IPS-20b (cell line): Measurements from ENCODE around the gene DMAC2L.
A peak's percentile ranks its signal among the peaks of the same experiment; 100 is the strongest.
"Not testable (repeated sequence)": the region's sequence is repeated elsewhere in the genome, so short reads cannot be mapped to it uniquely, and the experiment has no call there.

Experiments
- H3K27ac ChIP-seq: one replicate; pipeline ENCODE4 v1.5.1; 2013; ENCODE audit warnings: low read length
- H3K27me3 ChIP-seq: 2 replicates; pipeline ENCODE4 v1.6.1; 2013; ENCODE audit warnings: mild to moderate bottlenecking, low read length, inconsistent platforms; ENCODE audit not compliant: insufficient read depth
- H3K36me3 ChIP-seq: 2 replicates; pipeline ENCODE4 v1.6.1; 2013; ENCODE audit warnings: low read depth, mild to moderate bottlenecking, inconsistent platforms, low read length, moderate library complexity; ENCODE audit not compliant: insufficient read depth
- H3K4me1 ChIP-seq: 2 replicates; pipeline ENCODE4 v1.6.1; 2013; ENCODE audit warnings: mild to moderate bottlenecking, control low read depth, inconsistent platforms, low read length, moderate library complexity; ENCODE audit not compliant: insufficient read depth
- H3K4me3 ChIP-seq: 2 replicates; pipeline ENCODE4 v1.5.1; 2013; ENCODE audit warnings: mild to moderate bottlenecking, low read length, inconsistent platforms
- H3K9ac ChIP-seq: 2 replicates; pipeline ENCODE4 v1.6.1; 2013; ENCODE audit warnings: low read depth, mild to moderate bottlenecking, inconsistent platforms, low read length, moderate library complexity
- H3K9me3 ChIP-seq: 2 replicates; pipeline ENCODE4 v1.6.1; 2013; ENCODE audit warnings: mild to moderate bottlenecking, low read depth, low read length, inconsistent platforms; ENCODE audit not compliant: insufficient read depth

Gene DMAC2L

DNA sequence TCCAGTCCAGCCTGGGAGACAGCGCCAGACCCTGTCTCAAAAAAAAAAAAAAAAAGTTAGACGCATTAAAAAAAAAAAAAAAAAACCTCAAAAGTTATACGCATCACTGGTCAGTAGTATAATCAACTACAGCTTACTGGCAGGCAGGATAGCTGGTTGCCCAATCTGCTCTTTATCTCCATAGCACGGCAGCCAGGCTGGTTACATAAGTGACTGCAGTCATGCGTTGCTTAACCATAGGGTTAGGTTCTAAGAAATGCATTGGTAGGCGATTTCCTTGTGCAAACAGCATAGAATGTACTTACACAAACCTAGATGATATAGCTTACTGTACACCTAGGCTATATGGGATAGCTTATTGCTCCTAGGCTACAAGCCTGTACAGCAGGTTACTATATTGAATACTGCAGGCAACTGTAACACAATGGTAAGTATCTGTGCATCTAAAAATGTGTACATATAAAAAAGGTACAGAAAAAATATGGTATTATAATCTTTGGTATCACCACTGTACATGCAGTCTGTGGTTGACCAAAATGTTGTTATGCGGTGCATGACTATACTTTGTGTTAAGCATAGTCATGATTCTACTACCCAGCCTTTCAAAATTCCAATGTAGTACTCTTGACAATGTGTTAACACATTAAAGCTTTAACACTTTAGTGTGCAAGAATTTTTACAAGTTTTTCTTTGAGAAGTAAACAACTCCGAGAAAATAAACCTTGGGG is 8.2 kb upstream of the DMAC2L start:
- peaks cover 20% of the 10 kb centered on the region for H3K36me3 ChIP-seq
- no peaks in the 10 kb centered on the region; the same call in 1 of the 2 replicates for H3K9me3 ChIP-seq
- H3K27ac ChIP-seq: no peak overlapping the region
- no peak overlapping the region for H3K9ac ChIP-seq
- H3K4me1 ChIP-seq: peaks cover 11% of the 10 kb centered on the region; the same call in 1 of the 2 replicates
- H3K4me3 ChIP-seq: no peak overlapping the region
- H3K27me3 ChIP-seq: no peaks in the 10 kb centered on the region

DNA sequence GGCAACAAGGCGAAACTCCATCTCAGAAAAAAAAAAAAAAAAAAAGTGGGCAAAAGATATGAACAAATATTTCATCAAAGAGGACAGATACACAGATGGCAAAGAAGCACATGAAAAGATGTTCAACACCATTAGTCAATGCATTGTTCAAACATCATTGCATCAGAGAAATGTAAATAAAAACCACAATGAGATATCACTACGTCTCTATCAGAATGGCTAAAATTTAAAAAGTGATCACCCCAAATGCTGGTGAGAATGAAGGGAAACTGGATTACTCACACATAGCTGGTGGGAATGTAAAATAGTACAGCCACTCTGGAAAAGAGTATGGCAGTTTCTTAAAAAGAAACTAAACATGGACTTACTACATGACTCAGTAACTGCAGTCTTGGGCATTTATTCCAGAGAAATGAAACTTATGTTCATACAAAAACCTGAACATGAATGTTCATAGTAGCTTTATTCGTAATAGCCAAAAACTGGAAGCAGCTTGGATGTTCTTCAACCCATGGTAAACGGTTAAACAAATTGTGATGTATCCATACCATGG is 3.7 kb upstream of the DMAC2L start:
- Histone ChIP-seq H3K36me3 (no peaks in the 10 kb centered on the region), H3K4me3 (no peak overlapping the region), H3K9me3 (no peaks in the 10 kb centered on the region), H3K4me1 (peaks cover 7% of the 10 kb centered on the region), H3K27ac (no peak overlapping the region), H3K27me3 (no peaks in the 10 kb centered on the region), H3K9ac (no peak overlapping the region)

DNA sequence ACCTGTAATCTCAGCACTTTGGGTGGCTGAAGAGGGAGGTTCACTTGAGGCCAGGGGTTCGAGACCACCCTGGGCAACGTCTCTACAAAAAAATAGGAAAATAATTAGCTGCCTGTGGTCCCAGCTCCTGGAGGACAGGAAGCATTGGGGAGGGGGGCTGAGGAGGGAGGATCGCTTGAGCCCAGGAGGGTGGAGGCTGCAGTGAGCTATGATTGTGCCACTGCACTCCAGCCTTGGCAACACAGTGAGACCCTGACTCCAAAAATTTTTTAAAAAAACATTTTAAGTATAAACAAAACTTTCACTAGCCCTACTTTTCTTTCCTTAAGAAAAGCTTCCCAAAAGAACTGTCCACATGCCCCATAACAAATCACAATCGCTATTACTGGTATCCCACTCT is 1.7 kb upstream of the DMAC2L start:
- H3K9me3 ChIP-seq: peaks cover 10% of the 10 kb centered on the region; the same call in 1 of the 2 replicates
- H3K36me3 ChIP-seq: no peaks in the 10 kb centered on the region
- H3K9ac ChIP-seq: no peak overlapping the region
- H3K4me1 ChIP-seq: peaks cover 8% of the 10 kb centered on the region
- peak overlapping the region; percentile 95; the same call in 1 of the 2 replicates for H3K4me3 ChIP-seq
- H3K27me3 ChIP-seq: no peaks in the 10 kb centered on the region
- H3K27ac ChIP-seq: no peak overlapping the region

DNA sequence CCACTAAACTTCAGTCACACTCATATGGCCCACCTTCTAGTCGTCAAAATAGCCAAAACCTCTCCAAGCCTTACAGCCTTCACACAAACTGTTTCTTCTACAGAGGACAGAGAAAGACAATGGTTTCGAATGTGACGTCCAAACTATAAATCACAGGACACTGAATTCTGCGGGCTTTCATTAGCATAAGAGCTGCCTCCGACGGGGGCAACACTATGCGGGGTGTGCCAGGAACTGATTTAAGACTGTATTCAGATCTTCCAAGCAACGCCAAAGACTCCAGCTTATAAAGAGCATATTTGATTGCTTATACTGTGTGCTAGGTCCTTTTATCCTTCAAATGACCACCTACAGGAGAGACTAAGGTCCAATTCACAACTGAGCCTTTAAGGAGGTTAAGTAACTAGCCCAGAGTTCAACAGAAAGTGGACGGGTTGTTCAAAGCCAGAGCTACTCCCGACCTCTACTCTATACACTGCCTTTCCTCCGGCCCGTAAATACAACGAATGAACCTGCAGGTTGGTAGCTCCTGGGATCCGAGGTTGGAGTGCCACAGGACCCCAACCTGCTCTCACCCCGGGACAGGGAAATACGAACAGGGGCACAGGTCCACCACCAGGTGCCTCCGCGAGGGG is 670 bp upstream of the DMAC2L start:
- Histone ChIP-seq H3K27me3 (no peaks in the 10 kb centered on the region), H3K4me3 (peak overlapping the region; percentile 95), H3K27ac (no peak overlapping the region), H3K36me3 (no peaks in the 10 kb centered on the region), H3K4me1 (peaks cover 8% of the 10 kb centered on the region), H3K9ac (peak overlapping the region; percentile 91), H3K9me3 (peaks cover 10% of the 10 kb centered on the region; the same call in 1 of the 2 replicates)

DNA sequence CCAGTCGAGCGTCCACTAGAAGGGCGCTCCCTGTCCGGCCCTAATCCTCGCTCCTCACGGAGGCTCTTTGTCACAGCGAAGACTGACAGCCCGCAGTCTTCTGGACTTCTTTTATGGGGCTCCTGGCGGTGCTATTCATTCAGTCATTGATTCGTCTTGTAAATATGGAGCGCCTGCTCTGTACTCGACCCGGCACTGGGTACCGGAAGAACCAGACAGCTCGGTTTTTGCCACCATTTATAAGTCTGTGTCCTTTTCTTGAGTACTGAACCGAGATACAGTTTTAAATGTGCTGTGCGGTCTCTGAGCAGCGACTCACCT is 570 bp downstream of the DMAC2L start:
- H3K4me3 ChIP-seq: peak overlapping the region; percentile 95
- H3K4me1 ChIP-seq: peaks cover 8% of the 10 kb centered on the region
- peaks cover 10% of the 10 kb centered on the region; the same call in 1 of the 2 replicates for H3K9me3 ChIP-seq
- H3K36me3 ChIP-seq: no peaks in the 10 kb centered on the region
- H3K27ac ChIP-seq: peak overlapping the region; percentile 59
- peak overlapping the region; percentile 91 for H3K9ac ChIP-seq
- no peaks in the 10 kb centered on the region for H3K27me3 ChIP-seq

DNA sequence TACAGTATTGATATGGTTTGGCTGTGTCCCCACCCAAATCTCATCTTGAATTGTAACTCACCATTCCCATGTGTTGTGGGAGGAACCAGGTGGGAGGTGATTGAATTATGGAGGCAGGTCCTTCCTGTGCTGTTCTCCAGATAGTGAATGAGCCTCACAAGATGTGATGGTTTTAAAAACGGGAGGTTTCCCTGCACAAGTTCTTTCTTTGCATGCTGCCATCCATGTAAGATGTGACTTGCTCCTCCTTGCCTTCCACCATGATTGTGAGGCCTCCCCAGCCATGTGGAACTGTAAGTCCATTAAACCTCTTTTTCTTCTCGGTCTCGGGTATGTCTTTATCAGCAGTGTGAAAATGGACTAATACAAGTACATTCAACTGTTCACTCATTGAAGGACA is 2.0 kb downstream of the DMAC2L start:
- not testable (repeated sequence) for H3K36me3 ChIP-seq, H3K27ac ChIP-seq, H3K4me3 ChIP-seq, H3K4me1 ChIP-seq, H3K27me3 ChIP-seq, H3K9ac ChIP-seq
- H3K9me3 ChIP-seq: peaks cover 10% of the 10 kb centered on the region; the same call in 1 of the 2 replicates

DNA sequence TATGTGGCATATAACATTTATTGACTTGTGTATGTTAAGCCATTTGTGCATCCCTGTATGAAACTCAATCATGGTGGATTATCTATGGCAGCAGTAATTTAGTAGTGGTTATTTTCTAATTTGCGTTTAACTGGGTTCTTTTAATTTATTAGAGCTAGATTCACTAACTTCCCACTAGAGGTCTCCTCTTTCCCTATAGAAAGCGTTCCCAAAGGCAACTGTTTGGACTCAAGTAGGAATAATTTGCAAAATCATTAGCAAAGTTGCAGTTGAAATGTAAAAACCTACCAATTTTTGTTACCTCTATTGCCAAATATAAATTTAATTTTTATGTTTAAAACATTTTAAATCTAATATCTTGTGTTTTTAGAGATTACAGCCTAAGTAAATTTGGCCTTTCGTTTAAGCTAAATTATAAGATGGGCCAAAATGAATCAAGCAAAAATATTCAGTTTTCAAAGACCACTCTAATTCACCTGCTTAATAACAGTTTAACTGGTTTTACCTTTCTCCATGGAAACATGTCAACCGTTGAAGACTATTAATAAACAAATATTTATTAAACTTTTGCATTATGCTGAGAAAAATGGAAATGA is 6.0 kb downstream of the DMAC2L start:
- H3K9ac ChIP-seq: no peak overlapping the region
- peaks cover 4% of the 10 kb centered on the region for H3K4me1 ChIP-seq
- H3K4me3 ChIP-seq: no peak overlapping the region
- no peak overlapping the region for H3K27ac ChIP-seq
- H3K36me3 ChIP-seq: peaks cover 7% of the 10 kb centered on the region; the same call in 1 of the 2 replicates
- peaks cover 10% of the 10 kb centered on the region; the same call in 1 of the 2 replicates for H3K9me3 ChIP-seq
- no peaks in the 10 kb centered on the region for H3K27me3 ChIP-seq

DNA sequence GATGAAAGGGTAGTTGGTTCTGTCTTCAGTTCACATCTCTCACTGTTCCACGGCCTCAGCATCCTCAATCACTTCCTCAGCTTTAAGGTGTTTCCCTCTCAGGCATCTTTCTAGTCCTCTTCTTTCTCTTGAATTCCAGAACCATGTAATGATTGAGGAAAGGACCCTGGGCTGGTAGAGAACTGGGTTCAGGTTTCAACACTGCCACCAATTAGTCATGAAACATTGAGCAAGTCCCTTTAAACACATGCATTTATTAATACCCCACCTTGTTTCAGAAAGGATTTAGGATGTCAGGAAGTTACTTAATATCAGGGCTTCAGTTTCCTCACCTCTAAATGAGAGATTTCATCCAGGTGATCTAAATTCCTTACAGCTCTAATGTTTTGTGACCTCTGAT is 7.2 kb downstream of the DMAC2L start:
- Histone ChIP-seq H3K9me3 (peaks cover 3% of the 10 kb centered on the region; the same call in 1 of the 2 replicates), H3K4me1 (no peaks in the 10 kb centered on the region), H3K36me3 (peaks cover 14% of the 10 kb centered on the region), H3K27me3 (no peaks in the 10 kb centered on the region), H3K27ac (no peak overlapping the region), H3K4me3 (no peak overlapping the region), H3K9ac (no peak overlapping the region)

DNA sequence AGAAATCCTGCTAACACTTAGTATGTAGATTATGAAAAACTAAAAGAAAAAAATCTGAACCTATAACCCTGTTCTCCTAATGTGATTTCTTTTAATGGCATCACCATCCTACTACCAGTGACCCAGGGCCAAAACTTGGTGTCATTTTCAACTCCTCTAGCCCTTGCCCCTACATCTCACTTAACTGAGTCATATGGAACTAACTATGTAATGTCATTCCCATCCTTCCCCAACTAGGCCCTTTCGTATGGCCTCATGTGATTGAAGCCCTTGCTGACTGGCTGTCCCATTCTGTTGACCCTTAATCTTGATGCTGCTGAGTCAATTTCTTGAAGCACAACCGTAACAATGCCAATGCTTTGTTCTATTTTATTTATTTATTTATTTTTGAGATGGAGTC is 7.6 kb downstream of the DMAC2L start:
- no peak overlapping the region for H3K9ac ChIP-seq
- H3K36me3 ChIP-seq: peaks cover 19% of the 10 kb centered on the region
- H3K4me1 ChIP-seq: no peaks in the 10 kb centered on the region
- no peaks in the 10 kb centered on the region for H3K27me3 ChIP-seq
- no peaks in the 10 kb centered on the region for H3K9me3 ChIP-seq
- no peak overlapping the region for H3K27ac ChIP-seq
- H3K4me3 ChIP-seq: no peak overlapping the region

DNA sequence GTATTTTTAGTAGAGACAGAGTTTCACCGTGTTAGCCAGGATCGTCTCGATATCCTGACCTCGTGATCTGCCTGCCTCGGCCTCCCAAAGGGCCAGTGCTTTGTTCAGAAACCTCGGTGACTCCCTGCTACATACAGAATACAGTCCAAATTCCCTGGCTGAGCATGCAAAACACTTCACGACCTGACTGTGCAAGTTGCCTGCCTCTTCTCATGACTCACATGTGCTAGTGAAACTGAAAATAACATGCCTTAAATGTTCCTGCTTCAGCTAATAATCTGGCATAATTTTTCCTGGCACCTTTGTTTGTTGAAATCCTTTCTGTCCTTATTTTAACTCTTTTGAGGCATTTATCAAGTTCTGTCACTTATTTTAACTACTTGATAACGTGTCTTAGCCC is 8.2 kb downstream of the DMAC2L start:
- H3K9me3 ChIP-seq: no peaks in the 10 kb centered on the region
- H3K36me3 ChIP-seq: peaks cover 24% of the 10 kb centered on the region
- no peak overlapping the region for H3K4me3 ChIP-seq
- H3K9ac ChIP-seq: no peak overlapping the region
- H3K27ac ChIP-seq: no peak overlapping the region
- H3K27me3 ChIP-seq: no peaks in the 10 kb centered on the region
- H3K4me1 ChIP-seq: no peaks in the 10 kb centered on the region

DNA sequence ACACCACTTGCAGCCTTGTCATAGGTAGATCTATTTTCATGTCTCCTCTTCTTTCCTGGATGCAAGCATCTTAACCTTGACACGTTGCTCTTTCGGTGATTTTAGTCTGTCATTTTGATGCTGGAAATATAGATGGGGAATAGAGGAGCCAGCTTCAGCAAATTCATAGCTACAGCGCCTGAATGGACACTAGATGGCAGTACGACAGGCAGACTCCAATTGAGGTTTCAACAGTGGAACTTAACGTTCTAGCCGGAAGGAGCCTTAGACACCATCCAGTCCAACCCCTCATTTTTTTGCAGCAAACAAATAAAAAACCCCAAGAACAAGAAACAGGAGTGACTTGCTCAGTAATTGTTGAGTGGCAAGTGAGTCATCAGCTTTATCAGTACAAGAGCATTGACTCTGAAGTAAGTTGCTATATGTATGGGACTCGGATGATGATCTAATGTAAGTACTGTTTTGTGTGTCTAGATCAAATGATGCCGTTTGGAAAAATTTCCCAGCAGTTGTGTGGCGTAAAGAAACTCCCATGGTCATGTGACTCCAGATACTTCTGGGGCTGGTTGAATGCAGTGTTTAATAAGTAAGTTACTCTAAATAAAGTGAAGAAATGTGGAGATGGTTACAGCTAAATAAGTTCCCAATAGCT is 9.0 kb downstream of the DMAC2L start:
- H3K27me3 ChIP-seq: no peaks in the 10 kb centered on the region
- H3K4me1 ChIP-seq: no peaks in the 10 kb centered on the region
- peaks cover 32% of the 10 kb centered on the region for H3K36me3 ChIP-seq
- no peaks in the 10 kb centered on the region for H3K9me3 ChIP-seq
- H3K4me3 ChIP-seq: no peak overlapping the region
- no peak overlapping the region for H3K27ac ChIP-seq
- no peak overlapping the region for H3K9ac ChIP-seq
